Measurements from ENCODE around the gene ARL13B.
"Not testable (repeated sequence)": the region's sequence is repeated elsewhere in the genome, so short reads cannot be mapped to it uniquely, and the experiment has no call there.

ARL13B gene

DNA sequence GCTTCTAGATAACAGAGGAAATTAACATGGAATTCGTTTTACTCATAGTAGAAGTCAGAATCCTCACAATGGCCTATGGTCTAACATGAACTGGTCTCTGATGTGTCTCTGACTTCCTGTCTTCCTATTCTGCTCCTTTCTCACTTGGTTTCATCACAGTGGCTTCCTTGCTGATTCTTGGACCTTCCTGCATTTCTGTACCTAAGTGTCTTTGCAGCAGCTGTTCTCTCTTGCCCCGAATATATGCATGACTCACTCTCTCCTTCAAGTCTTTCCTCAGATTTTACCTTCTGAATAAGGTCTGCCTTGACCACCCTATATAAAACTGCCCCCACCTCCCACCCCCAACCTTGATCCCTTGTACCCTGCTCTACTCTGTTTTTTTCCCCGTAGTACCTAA is 14.1 kb downstream of the ARL13B start:
- DNase-seq (ENCODE audit: low read depth in 2 of 3, low spot score in 1 of 3), result no peak

DNA sequence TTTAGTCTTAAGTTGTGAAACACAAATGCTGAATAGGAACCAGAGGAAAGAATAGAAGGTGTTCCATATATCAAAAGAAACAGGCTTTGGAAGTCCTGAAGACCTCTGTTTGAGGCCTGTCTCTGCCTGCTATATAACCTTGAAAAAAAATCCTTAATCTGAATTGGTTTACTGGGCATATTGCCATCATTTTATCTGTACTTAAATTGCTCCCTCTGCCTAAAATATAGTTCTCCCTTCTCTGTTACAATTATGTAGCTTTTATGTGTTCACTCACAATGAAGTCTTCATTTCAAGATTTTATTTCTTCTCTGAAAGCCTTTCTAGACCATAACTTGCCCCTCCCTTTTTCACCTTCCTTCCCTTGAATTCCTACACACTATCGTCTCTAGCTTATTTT is 21.2 kb downstream of the ARL13B start:
- DNase-seq (ENCODE audit: low read depth in 2 of 3, low spot score in 1 of 3), result no peak

DNA sequence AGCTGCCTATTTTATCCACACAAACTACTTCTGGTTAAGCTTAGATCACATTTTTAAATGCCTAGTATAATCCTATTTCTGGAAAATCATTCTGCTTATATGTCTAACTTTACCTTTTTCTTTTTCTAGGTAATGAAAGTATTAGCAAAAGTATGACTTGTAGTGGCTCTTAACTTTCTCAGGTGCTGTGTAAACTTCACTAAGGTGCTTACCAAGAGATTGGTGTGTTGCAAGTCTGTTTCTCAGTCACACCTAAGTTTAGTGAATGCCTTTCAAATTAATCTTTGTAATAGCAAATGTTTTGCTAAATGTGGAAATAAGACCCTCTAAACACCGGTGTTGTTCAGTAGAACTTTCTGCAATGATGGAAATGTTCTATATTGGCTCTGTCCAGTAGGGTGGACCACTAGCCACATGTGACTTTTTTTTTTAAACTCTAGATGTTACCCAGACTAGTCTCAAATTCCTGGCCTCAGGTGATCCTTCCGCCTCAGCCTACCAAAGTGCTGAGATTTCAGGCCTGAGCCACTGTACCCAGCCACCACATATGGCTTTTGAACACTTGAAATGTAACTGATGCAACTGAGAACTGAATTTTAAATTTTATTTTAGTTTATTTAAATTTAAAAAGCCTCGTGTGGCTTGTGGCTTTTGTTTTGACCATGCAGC is 22.0 kb downstream of the ARL13B start:
- DNase-seq (ENCODE audit: low read depth in 2 of 3, low spot score in 1 of 3), result no peak

DNA sequence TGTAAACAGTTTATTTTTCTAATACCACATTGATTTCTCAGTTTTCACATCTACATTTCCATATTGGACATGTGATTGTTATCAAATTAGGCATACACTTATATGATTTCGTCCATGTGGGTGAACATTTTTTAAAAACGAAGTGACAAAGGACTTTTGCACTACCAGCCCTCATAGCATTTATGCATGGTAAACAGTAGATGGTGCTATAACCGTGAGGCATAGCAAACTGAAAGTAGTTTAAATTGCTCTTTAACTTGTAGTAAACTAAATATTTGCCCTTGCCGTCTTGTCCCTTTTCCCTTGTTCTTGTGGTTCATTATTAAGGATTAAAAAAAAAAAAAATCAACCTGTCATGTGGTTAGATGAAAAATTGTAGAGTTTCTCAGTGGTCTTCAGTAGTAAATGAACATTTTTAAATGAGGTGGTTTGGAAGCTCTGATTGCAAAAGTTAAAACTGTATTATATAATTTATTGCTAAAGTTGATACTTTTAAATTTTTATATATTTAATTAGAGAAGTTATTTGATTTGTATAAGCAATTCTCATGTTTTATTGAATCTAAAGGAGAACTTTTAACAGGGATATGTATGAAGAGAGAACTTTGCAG is 24.5 kb downstream of the ARL13B start:
- peak in 1 of 3 donors; percentile 32 for DNase-seq (ENCODE audit: low read depth in 2 of 3, low spot score in 1 of 3)

DNA sequence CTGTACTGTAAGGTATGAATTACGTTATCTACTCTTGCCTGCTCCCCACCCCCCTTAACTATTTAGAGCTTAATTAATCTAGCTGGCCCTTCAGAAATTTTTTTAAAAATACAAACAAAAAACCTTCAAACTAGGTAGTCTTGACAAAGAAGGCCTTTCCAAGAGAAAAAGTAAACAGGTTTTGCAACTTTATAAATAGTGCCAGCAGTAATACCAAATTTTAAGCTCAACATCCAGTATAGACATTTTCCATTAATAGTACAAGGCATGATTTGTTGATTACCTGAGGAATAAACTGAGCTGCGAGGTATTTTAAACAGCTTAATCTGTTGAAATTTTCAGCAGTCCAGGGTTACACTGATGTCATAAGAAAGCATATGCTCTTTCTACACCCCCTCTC is 28.3 kb downstream of the ARL13B start:
- no peak for DNase-seq (ENCODE audit: low read depth in 2 of 3, low spot score in 1 of 3)

DNA sequence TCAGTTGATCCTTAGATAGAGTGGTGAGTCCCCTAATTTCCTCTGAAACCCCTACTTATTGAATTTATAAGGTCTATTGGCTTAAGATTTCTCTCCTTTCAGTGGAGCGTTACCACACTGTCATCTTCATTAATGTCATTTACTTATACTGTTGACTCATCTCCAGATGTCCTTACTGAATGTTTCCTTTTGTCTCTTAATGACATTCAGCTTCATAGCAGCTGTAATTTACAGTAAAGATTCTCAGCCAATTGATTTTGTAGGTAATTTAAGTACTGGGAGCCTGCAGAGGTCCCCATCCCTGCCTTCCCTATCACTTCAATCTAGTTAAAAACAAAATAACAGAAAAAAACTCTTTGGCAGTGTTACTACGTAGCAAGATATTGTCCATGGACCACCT is 29.7 kb downstream of the ARL13B start:
- no peak for DNase-seq (ENCODE audit: low read depth in 2 of 3, low spot score in 1 of 3)

DNA sequence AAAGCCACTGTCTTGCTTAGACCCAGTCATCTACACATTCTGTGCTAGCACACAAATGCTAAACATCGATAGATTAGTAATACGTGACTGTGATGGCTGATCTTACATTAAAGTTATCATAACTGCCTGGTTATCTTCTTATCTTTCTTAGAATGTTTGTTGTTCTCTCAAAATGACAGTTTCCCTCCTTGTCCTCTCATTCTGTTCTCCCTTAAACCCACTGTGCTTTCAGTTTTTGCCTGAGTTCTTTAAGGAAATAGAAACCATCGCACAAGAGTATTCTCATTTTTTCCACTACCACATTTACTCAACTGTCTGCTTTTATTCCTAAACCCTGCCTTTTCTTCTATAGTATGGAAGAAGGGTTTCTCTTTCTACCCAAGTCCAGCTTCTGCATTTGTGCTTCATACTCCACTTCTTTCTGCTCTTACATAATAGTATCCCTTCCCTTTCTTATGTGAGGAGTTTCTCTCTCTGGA is 31.3 kb downstream of the ARL13B start:
- peak in 1 of 3 donors; percentile 2 for DNase-seq (ENCODE audit: low read depth in 2 of 3, low spot score in 1 of 3)

DNA sequence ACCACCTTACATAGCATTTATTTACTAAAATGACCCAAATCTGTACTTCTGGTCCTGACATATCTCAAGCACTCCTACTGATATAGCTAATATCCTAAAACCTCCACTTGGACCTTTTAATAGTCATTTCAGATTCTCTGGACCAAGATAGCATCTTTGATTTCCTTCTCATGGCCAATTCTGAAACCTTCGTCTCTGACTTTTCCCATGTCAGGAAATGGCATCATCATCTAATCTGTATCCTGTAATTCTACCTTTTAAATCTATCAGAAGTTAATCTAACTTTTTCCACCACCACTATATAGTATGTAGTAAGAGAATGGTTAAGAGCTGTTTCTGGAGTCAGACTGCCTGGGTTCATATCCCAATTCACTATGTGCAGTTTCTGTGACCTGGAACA is 32.2 kb downstream of the ARL13B start:
- DNase-seq (ENCODE audit: low read depth in 2 of 3, low spot score in 1 of 3), result no peak

DNA sequence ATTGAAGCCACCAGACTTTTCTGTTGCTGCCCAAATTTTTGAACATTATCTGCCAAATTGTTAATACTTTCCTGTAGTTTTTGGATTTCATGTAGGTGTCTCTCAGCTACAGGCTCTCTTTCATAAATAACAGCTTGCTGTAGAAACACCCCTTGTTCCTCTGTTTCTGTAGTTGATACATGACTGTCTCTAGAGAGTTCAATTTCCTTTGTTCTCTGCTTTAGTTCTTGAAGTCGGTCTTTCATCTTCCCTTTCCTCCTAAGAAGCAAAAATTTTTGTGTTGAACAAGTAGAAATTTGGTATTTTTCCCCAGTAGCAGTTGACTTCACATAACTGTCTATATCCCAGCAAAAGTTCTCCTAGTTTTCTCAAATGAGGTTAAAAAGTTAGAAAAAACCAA is 35.1 kb downstream of the ARL13B start:
- no peak for DNase-seq (ENCODE audit: low read depth in 2 of 3, low spot score in 1 of 3)

DNA sequence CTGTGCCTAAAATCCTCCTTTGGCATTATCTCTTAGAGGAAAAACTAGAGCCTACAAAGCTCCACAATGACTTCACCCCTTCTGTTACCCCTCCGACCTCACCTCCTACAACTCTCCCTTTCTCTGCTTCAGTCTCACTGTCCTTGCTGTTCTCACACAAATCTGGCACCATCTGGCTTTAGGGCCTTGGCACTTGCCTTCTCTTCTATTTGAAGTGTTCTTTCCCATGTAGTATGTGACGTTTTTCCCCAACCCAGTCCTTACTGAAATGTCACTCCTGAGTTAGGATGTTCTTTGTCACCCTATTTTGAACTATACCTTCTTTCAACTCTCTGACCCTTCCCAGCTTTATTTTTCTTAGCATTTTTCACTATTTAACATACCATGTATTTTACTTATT is 39.7 kb downstream of the ARL13B start:
- DNase-seq (ENCODE audit: low read depth in 2 of 3, low spot score in 1 of 3), result no peak

DNA sequence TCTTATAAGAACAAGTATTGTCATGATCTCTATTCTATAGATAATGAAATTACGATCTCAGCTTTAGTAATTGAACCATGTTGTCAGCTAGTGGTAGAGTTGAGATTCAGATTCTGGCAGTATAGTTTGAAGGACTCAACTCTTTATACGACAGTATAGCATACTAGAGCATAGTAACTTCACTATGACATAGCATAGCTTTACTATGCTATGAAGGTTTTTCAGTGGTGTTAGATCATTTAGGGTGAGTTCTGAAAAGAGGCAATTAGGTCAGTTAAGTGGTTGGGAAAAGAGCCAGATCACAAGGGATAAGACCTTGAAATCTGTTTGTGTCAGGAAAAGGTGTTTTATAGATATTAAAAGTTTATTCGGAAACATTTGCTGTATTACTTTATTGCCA is 40.3 kb downstream of the ARL13B start:
- DNase-seq (ENCODE audit: low read depth in 2 of 3, low spot score in 1 of 3), result no peak

DNA sequence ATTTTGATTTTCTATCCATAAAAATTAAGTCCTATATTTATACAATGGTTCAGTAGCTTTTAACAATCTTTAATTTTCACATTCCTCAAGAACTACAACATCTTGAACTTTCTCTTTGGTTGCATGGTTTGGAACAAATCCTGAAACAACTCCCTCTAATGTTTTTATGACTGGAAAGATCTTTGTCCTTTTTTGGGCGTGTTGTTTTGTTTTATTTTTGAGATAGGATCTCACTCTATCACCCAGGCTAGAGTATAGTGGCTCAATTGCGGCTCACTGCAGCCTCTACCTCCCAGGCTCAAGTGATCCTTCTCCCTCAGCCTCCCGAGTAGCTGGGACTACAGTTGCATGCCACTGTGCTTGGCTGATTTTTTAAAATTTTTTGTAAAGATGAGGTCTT is 44.4 kb downstream of the ARL13B start:
- no peak for DNase-seq (ENCODE audit: low read depth in 2 of 3, low spot score in 1 of 3)

DNA sequence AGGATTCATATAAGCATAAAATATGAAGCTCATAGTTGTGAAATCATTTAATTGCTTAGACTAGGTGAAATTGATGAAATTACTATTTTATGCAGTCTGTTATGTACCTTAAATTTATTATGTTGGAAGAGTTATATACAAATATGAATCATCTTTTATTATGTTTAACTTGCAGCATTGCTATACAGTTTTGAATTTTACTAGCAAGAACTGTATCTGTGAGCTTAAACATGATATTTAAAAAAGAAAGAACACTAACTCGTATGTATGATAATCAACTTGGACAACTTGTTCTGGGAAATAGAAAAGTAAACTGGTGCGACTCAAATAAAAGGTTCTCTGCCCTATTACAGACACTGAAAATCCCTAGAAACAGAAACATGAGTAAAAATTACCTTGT is 46.7 kb downstream of the ARL13B start:
- DNase-seq (ENCODE audit: low read depth in 2 of 3, low spot score in 1 of 3), result no peak

DNA sequence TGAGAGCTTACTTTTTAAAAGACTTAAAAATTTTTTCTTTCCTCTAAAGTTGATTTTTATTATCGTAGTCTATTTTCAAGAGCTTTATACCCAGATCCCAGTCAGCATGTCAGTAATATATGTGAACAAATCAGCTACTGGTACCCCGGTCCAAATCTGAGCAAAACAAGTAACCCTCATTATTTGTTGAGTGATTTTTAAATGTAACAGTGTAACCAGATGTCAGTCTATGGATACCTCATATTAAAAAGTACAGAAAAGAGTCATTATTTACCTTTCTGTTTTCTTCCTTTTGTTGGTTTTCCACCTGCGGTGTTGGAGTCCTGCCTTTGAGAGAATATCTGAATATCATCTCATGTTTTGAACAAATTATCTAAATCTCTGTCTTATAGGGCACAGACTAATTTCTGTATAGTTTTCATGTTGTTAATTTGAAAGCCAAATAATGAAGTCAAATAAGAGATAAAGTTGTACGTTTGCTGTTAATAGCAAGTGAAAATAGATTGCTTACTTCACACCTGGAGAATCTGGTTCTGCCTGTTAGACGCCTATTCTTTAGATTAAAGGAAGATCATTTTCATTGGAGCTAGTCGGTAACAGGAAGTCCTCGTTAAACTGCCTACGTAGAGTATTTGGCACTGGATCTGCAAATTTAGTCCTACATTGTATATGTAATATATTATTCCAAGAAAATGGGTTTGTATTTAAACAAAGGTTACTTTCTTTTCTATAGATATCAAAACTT is 48.3 kb downstream of the ARL13B start, which contains the start of gene STX19:
Gene STX19 (minus strand): TSS at position 505 of the 745 bp plus-strand sequence. CDS start 13,328 bp downstream, outside the sequence.
- no peak for DNase-seq (ENCODE audit: low read depth in 2 of 3, low spot score in 1 of 3)

DNA sequence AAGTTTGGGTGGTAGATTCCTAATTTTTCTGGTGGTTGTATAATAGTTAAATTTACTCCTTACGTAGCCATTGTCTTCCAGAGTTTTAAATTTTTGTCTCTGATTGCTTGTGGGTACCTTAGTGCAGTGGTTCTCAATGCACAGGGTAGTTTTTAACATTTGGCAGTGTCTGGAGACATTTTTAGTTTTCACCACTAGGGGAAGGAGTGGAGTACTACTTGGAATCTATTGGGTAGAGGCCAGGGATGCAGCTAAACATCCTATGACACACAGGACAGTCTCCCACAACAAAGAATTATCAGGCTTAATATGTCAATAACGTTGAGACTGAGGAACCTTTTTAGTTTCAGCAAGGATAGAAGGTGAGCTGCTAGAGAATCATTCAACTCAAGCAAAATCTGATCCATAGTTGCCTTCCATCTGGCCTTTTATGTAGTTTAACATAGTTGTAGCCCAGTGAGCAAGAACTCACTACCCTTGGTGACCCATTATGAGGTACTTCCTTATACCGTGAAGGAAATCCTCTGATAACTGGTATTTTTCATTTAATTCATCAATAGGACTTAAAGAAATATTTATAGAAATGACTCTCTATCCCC is 57.1 kb downstream of the ARL13B start:
- DNase-seq (ENCODE audit: low read depth in 2 of 3, low spot score in 1 of 3), result no peak

DNA sequence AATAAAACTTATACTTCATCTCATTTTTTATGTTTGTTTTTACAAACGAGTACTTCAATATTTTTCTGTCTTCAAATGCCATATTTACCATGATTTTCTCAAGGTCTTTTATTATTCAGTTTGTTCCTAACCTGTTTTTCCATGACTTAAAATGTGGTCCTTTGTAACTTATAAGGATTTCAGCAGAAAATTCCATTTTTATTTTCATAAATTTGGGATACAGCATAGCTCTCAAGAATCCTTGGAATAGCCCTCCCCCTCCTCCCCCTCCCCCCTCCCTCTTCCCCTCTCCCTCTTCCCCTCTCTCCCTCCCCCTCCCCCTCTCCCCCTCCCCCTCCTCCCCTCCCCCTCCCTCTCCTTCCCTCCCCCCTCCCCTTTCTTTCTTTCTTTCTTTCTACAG is 63.3 kb downstream of the ARL13B start:
- DNase-seq (ENCODE audit: low read depth in 2 of 3, low spot score in 1 of 3), result no peak

DNA sequence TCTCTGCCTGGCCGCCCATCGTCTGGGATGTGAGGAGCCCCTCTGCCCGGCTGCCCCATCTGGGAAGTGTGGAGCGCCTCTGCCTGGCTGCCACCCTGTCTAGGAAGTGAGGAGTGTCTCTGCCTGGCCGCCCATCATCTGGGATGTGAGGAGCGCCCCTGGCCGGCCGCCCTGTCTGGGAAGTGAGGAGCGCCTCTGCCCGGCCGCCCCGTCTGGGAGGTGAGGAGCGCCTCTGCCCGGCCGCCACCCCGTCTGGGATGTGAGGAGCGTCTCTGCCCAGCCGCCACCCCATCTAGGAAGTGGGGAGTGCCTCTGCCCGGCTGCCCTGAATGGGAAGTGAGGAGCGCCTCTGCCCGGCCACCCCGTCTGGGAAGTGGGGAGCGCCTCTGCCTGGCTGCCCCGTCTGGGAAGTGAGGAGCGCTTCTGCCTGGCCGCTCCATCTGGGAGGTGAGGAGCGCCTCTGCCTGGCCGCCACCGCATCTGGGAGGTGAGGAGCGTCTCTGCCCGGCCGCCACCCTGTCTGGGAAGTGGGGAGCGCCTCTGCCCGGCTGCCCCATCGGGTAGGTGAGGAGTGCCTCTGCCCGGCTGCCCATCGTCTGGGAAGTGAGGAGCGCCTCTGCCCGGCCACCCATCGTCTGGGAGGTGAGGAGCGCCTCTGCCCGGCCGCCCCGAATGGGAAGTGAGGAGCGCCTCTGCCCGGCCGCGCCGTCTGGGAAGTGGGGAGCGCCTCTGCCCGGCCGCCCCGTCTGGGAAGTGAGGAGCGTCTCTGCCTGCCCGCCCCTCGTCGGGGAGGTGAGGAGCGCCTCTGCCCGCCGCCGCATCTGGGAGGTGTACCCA is 64.4 kb downstream of the ARL13B start:
- not testable (repeated sequence) for DNase-seq (ENCODE audit: low read depth in 2 of 3, low spot score in 1 of 3)

DNA sequence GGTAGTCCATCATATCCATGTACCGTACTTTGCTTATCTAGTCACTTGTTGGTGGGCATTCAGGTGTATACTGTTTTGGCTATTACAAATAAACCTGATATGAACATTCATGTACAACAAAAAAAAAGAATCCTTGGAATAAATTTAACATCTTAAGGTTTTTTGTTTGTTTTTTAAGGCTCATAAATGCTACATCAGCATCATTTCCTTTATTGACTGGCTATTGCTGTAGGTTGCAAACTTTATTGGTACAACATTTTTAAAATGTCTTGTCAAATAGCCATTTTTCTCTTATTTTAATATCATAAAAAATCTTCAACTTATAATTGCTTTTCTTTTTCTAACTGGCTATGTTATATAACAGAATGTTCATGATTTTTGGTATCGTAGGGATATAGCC is 66.6 kb downstream of the ARL13B start:
- no peak for DNase-seq (ENCODE audit: low read depth in 2 of 3, low spot score in 1 of 3)

DNA sequence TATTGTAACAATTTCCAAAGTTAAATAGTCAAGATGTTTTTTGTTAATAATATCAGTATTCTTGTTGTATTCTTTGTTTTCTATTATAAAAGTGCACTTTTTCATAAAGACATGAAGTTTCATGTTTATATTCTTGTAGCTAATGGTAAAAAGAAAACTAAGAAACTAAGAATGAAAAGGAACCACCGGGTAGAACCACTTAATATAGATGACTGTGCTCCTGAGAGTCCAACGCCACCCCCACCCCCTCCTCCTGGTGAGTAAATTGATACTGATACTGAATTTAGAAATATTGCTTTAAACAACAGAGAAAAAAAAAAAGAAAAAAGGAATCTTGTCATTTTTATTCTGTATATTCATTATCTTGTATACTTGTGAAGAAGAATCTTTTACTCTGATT is 69.3 kb downstream of the ARL13B start:
- no peak for DNase-seq (ENCODE audit: low read depth in 2 of 3, low spot score in 1 of 3)

DNA sequence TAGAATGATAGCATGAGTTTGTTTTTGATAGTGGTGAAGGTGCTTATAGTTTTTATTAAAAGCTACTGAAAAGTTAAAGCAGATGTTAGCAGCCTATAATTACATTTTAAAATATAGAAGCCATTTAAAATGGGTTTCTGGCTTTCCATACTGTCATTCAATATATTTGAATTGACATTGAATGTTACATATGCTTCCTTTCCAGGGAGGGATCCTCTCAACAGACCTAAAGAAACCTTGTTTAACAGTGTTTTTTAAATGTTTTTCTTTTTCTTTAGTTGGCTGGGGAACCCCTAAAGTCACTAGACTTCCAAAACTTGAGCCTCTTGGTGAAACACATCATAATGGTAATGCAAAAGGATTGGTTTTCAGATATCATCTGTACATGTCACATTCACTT is 70.6 kb downstream of the ARL13B start:
- no peak for DNase-seq (ENCODE audit: low read depth in 2 of 3, low spot score in 1 of 3)

DNA sequence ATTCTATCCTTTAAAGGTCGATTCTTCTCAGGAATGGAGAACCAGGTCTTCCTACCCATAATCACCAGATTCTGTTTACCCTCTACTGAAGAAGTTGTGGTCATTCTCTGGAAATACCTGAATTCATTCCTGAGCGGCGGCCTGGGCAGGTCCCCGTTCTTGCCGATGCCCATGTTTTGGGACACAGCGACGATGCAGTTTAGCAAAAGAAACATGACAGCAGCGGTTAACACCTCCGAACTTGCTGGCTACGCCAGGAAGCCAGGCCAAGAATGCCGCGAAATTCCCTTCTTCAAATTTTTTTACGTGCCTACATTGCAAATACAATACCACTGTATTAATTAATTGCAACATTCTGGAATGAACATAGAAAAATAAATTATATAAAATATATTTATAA is 81.3 kb downstream of the ARL13B start:
- DNase-seq (ENCODE audit: low read depth in 2 of 3, low spot score in 1 of 3), result no peak
